Measurements from ENCODE around the gene DYNLRB1.

Gene DYNLRB1

GRCh38 chr20:34531608-34532265 lies 15.5 kb downstream of the DYNLRB1 start:
- DNase-seq (ENCODE audit: low read depth, low spot score): no peak
- H3K27ac ChIP-seq: no peak overlapping the region

GRCh38 chr20:34532320-34532719 lies 16.1 kb downstream of the DYNLRB1 start:
- no peak overlapping the region for H3K27ac ChIP-seq
- no peak for DNase-seq (ENCODE audit: low read depth, low spot score)

- DNase-seq (ENCODE audit: low read depth, low spot score): no peak
- no peak overlapping the region for H3K27ac ChIP-seq
Measured at GRCh38 chr20:34532756-34533155, 16.5 kb downstream of the DYNLRB1 start.

GRCh38 chr20:34534391-34535165 lies 18.4 kb downstream of the DYNLRB1 start:
- DNase-seq (ENCODE audit: low read depth, low spot score): no peak
- no peak overlapping the region for H3K27ac ChIP-seq

- DNase-seq (ENCODE audit: low read depth, low spot score): no peak
- no peak overlapping the region for H3K27ac ChIP-seq
Measured at GRCh38 chr20:34535301-34535840, 19.1 kb downstream of the DYNLRB1 start.

GRCh38 chr20:34535857-34536256 lies 19.6 kb downstream of the DYNLRB1 start:
- no peak for DNase-seq (ENCODE audit: low read depth, low spot score)
- H3K27ac ChIP-seq: no peak overlapping the region

- DNase-seq (ENCODE audit: low read depth, low spot score): no peak
Measured at GRCh38 chr20:34536798-34537394, 20.7 kb downstream of the DYNLRB1 start.

GRCh38 chr20:34537651-34538050 lies 21.4 kb downstream of the DYNLRB1 start:
- DNase-seq (ENCODE audit: low read depth, low spot score): no peak
- peak overlapping the region; percentile 62 for H3K27ac ChIP-seq

More at GRCh38 chr20:34536798-34537394, 20.7 kb downstream of the DYNLRB1 start:
- H3K27ac ChIP-seq: peak overlapping the region; percentile 62

- peak overlapping the region; percentile 62 for H3K27ac ChIP-seq
- DNase-seq (ENCODE audit: low read depth, low spot score): no peak
Measured at GRCh38 chr20:34538671-34539123, 22.5 kb downstream of the DYNLRB1 start.

GRCh38 chr20:34539756-34540155 lies 23.5 kb downstream of the DYNLRB1 start:
- DNase-seq (ENCODE audit: low read depth, low spot score): no peak
- H3K27ac ChIP-seq: no peak overlapping the region

GRCh38 chr20:34540596-34541263 lies 24.5 kb downstream of the DYNLRB1 start:
- H3K27ac ChIP-seq: no peak overlapping the region
- no peak for DNase-seq (ENCODE audit: low read depth, low spot score)

- H3K27ac ChIP-seq: no peak overlapping the region
- no peak for DNase-seq (ENCODE audit: low read depth, low spot score)
Measured at GRCh38 chr20:34541264-34541901, 25.2 kb downstream of the DYNLRB1 start.

- no peak for DNase-seq (ENCODE audit: low read depth, low spot score)
- no peak overlapping the region for H3K27ac ChIP-seq
Measured at GRCh38 chr20:34541917-34542316, 25.7 kb downstream of the DYNLRB1 start.

- no peak for DNase-seq (ENCODE audit: low read depth, low spot score)
- H3K27ac ChIP-seq: no peak overlapping the region
Measured at GRCh38 chr20:34542439-34542838, 26.2 kb downstream of the DYNLRB1 start.

- no peak for DNase-seq (ENCODE audit: low read depth, low spot score)
- no peak overlapping the region for H3K27ac ChIP-seq
Measured at GRCh38 chr20:34543463-34544056, 27.3 kb downstream of the DYNLRB1 start.

GRCh38 chr20:34544109-34544796 lies 28.0 kb downstream of the DYNLRB1 start:
- no peak for DNase-seq (ENCODE audit: low read depth, low spot score)
- no peak overlapping the region for H3K27ac ChIP-seq

- DNase-seq (ENCODE audit: low read depth, low spot score): no peak
Measured at GRCh38 chr20:34546751-34547181, 30.5 kb downstream of the DYNLRB1 start.

GRCh38 chr20:34547844-34548613 lies 31.8 kb downstream of the DYNLRB1 start:
- DNase-seq (ENCODE audit: low read depth, low spot score): no peak
- no peak overlapping the region for H3K27ac ChIP-seq

More at GRCh38 chr20:34546751-34547181, 30.5 kb downstream of the DYNLRB1 start:
- no peak overlapping the region for H3K27ac ChIP-seq

Data from epithelial cell of prostate (primary cell).